Left forelimb (tissue), 1 donor: Measurements from ENCODE around the gene RASSF6.
"Not testable (repeated sequence)": the region's sequence is repeated elsewhere in the genome, so short reads cannot be mapped to it uniquely, and the experiment has no call there.

Experiments used
- DNase-seq: peaks from one replicate; pipeline ENCODE4 v3.0.0-alpha.2; 2018; ENCODE audit warnings: low spot score

RASSF6 gene

GRCh38 chr4:73620115-73620792 is at the start of gene RASSF6:
TSS of gene RASSF6 (minus strand) at chr4:73620436. CDS start at chr4:73611795, 8,641 bp downstream.
- no peak for DNase-seq

GRCh38 chr4:73669410-73670183 is 49.4 kb upstream of the RASSF6 start:
- no peak for DNase-seq

- no peak for DNase-seq
These were observed 48.6 kb upstream of the RASSF6 start for GRCh38 chr4:73668782-73669201.

- DNase-seq: not testable (repeated sequence)
These were observed 45.7 kb upstream of the RASSF6 start for GRCh38 chr4:73665924-73666323.

GRCh38 chr4:73664470-73664869 is 44.2 kb upstream of the RASSF6 start:
- no peak for DNase-seq

GRCh38 chr4:73663576-73663975 is 43.3 kb upstream of the RASSF6 start:
- DNase-seq: no peak

- DNase-seq: no peak
These were observed 42.7 kb upstream of the RASSF6 start for GRCh38 chr4:73662709-73663546.

- no peak for DNase-seq
These were observed 41.4 kb upstream of the RASSF6 start for GRCh38 chr4:73661646-73662119.

GRCh38 chr4:73660808-73661207 is 40.6 kb upstream of the RASSF6 start:
- DNase-seq: no peak

GRCh38 chr4:73653695-73654106 is 33.5 kb upstream of the RASSF6 start:
- DNase-seq: no peak

- DNase-seq: no peak
These were observed 30.0 kb upstream of the RASSF6 start for GRCh38 chr4:73650250-73650649.

GRCh38 chr4:73648478-73648877 is 28.2 kb upstream of the RASSF6 start:
- no peak for DNase-seq

GRCh38 chr4:73646117-73646516 is 25.9 kb upstream of the RASSF6 start:
- DNase-seq: no peak

- DNase-seq: no peak
These were observed 11.5 kb upstream of the RASSF6 start for GRCh38 chr4:73631565-73632226.

GRCh38 chr4:73628834-73629233 is 8.6 kb upstream of the RASSF6 start:
- DNase-seq: not testable (repeated sequence)

GRCh38 chr4:73621357-73621756 is 1.1 kb upstream of the RASSF6 start:
- DNase-seq: no peak

- no peak for DNase-seq
These were observed 890 bp downstream of the RASSF6 start for GRCh38 chr4:73619346-73619745.

GRCh38 chr4:73617256-73617655 is 3.0 kb downstream of the RASSF6 start:
- no peak for DNase-seq

GRCh38 chr4:73615613-73616012 is 4.6 kb downstream of the RASSF6 start:
- no peak for DNase-seq

GRCh38 chr4:73614311-73614867 is 5.8 kb downstream of the RASSF6 start:
- no peak for DNase-seq

- no peak for DNase-seq
These were observed 7.1 kb downstream of the RASSF6 start for GRCh38 chr4:73613130-73613529.

- DNase-seq: no peak
These were observed 8.2 kb downstream of the RASSF6 start for GRCh38 chr4:73612032-73612431.
